K562 (cell line): ENCODE measurements around the gene AIRE.

Experiments
- BRCA1 ChIP-seq, 2 experiments: fragments of 450-650 bp in 1 of 2; sonication (generic) in 1 of 2; formaldehyde crosslinking in 1 of 2; IDR thresholded peaks; 2 replicates each; pipeline versions ENCODE4 v1.5.0 to v1.6.1; 2017 to 2020; ENCODE audit warnings: mild to moderate bottlenecking in 1 of 2, missing genetic modification reagents in 1 of 2
- CAMTA2 ChIP-seq: fragments of 250-450 bp; sonication (Bioruptor Pico); conservative IDR thresholded peaks from 2 replicates; pipeline ENCODE4 v1.5.1; 2022
- CBX3 ChIP-seq, 2 experiments: IDR thresholded peaks; 1 replicate in 1 of 2; 2 replicates in 1 of 2; pipeline ENCODE4 v1.6.1; 2012; ENCODE audit warnings: inconsistent platforms in 2 of 2, low read length in 2 of 2, borderline replicate concordance in 1 of 2, control low read depth in 1 of 2
- ETV5 ChIP-seq: sonication (generic); formaldehyde crosslinking; IDR thresholded peaks from 2 replicates; pipeline ENCODE4 v1.4.0; 2020; ENCODE audit warnings: low read depth, mild to moderate bottlenecking, missing genetic modification reagents
- GABPB1 ChIP-seq: sonication (generic); formaldehyde crosslinking; IDR thresholded peaks from 2 replicates; pipeline ENCODE4 v1.8.0; 2022; ENCODE audit warnings: mild to moderate bottlenecking, missing genetic modification reagents
- POLR2AphosphoS5 ChIP-seq: IDR thresholded peaks from 2 replicates; pipeline ENCODE4 v1.6.1; 2011; ENCODE audit warnings: mild to moderate bottlenecking, low read depth, low read length, moderate library complexity; ENCODE audit not compliant: control insufficient read depth, insufficient read depth
- PRDM10 ChIP-seq: fragments of 450-650 bp; IDR thresholded peaks from 2 replicates; pipeline ENCODE4 v1.6.1; 2018; ENCODE audit not compliant: partially characterized antibody
- RAD21 ChIP-seq, 2 experiments: fragments of 250-450 bp in 1 of 2; fragments of 450-650 bp in 1 of 2; sonication (Bioruptor Pico) in 1 of 2; formaldehyde crosslinking in 1 of 2; IDR thresholded peaks in 1 of 2; conservative IDR thresholded peaks in 1 of 2; 2 replicates each; pipeline versions ENCODE4 v1.4.0 to v1.8.0; 2020 to 2022; ENCODE audit warnings: mild to moderate bottlenecking in 2 of 2, moderate library complexity in 1 of 2
- SMAD1 ChIP-seq: fragments of 150-350 bp; IDR thresholded peaks from 2 replicates; pipeline ENCODE4 v1.6.1; 2014; ENCODE audit warnings: low read length, low read depth; ENCODE audit not compliant: partially characterized antibody
- SNAPC5 ChIP-seq: fragments of 250-450 bp; sonication (Bioruptor Pico); IDR thresholded peaks from 2 replicates; pipeline ENCODE4 v1.8.0; 2021; ENCODE audit warnings: moderate library complexity, mild to moderate bottlenecking, inconsistent platforms
- ZNF24 ChIP-seq: fragments of 450-650 bp; IDR thresholded peaks from 2 replicates; pipeline ENCODE4 v1.6.1; 2016
- ZNF407 ChIP-seq: fragments of 450-650 bp; IDR thresholded peaks from 2 replicates; pipeline ENCODE4 v1.6.1; 2016; ENCODE audit warnings: low read depth

- TF ChIP-seq ZNF24 (no peak), CAMTA2 (no peak), SMAD1 (no peak), PRDM10 (no peak), POLR2AphosphoS5 (no peak), ZNF407 (no peak), RAD21 (CRISPR knock-in tag; conservative IDR thresholded peaks at IDR 0.05 in 1 of 2, IDR thresholded peaks at IDR 0.05 in 1 of 2) (no peak), BRCA1 (IDR thresholded peaks at IDR 0.05) (no peak), BRCA1 (CRISPR knock-in tag; IDR thresholded peaks at IDR 0.05) (no peak), CBX3 (IDR thresholded peaks at IDR 0.05; ENCODE audit: borderline replicate concordance in 1 of 2, low read length in 2 of 2) (no peak), ETV5 (no peak), SNAPC5 (CRISPR knock-in tag) (no peak), GABPB1 (no peak)
These were observed 59.0 kb downstream of the AIRE start for GRCh38 chr21:44344541-44345183.
